ENCODE data around the gene ZNF579.
"Not testable (repeated sequence)": the region's sequence is repeated elsewhere in the genome, so short reads cannot be mapped to it uniquely, and the experiment has no call there.

The ZNF579 gene

GRCh38 chr19:55585658-55586339 is 5.2 kb upstream of the ZNF579 start:
- peak; percentile 87 for ATAC-seq
- TF ChIP-seq ESRRG (CRISPR knock-in tag; IDR thresholded peaks at IDR 0.05), result no peak
- no peak for TF ChIP-seq ZC3H10 (CRISPR knock-in tag; IDR thresholded peaks at IDR 0.05)
- TF ChIP-seq ZNF8 (CRISPR knock-in tag; IDR thresholded peaks at IDR 0.05), result no peak
- TF ChIP-seq, protein P1, sequence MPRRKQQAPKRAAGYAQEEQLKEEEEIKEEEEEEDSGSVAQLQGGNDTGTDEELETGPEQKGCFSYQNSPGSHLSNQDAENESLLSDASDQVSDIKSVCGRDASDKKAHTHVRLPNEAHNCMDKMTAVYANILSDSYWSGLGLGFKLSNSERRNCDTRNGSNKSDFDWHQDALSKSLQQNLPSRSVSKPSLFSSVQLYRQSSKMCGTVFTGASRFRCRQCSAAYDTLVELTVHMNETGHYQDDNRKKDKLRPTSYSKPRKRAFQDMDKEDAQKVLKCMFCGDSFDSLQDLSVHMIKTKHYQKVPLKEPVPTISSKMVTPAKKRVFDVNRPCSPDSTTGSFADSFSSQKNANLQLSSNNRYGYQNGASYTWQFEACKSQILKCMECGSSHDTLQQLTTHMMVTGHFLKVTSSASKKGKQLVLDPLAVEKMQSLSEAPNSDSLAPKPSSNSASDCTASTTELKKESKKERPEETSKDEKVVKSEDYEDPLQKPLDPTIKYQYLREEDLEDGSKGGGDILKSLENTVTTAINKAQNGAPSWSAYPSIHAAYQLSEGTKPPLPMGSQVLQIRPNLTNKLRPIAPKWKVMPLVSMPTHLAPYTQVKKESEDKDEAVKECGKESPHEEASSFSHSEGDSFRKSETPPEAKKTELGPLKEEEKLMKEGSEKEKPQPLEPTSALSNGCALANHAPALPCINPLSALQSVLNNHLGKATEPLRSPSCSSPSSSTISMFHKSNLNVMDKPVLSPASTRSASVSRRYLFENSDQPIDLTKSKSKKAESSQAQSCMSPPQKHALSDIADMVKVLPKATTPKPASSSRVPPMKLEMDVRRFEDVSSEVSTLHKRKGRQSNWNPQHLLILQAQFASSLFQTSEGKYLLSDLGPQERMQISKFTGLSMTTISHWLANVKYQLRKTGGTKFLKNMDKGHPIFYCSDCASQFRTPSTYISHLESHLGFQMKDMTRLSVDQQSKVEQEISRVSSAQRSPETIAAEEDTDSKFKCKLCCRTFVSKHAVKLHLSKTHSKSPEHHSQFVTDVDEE (CRISPR knock-in tag; IDR thresholded peaks at IDR 0.05), result no peak
- TF ChIP-seq RARB (CRISPR knock-in tag; IDR thresholded peaks at IDR 0.05), result no peak
- TF ChIP-seq TCF4 (CRISPR knock-in tag; IDR thresholded peaks at IDR 0.05; ENCODE audit: borderline replicate concordance), result no peak
- TF ChIP-seq ZFP3 (CRISPR knock-in tag; IDR thresholded peaks at IDR 0.05), result no peak
- no peak for TF ChIP-seq ZNF565 (CRISPR knock-in tag; conservative IDR thresholded peaks at IDR 0.05; ENCODE audit: low read depth)
- TF ChIP-seq CSDC2 (CRISPR knock-in tag; IDR thresholded peaks at IDR 0.05), result no peak
- TF ChIP-seq, protein P2, sequence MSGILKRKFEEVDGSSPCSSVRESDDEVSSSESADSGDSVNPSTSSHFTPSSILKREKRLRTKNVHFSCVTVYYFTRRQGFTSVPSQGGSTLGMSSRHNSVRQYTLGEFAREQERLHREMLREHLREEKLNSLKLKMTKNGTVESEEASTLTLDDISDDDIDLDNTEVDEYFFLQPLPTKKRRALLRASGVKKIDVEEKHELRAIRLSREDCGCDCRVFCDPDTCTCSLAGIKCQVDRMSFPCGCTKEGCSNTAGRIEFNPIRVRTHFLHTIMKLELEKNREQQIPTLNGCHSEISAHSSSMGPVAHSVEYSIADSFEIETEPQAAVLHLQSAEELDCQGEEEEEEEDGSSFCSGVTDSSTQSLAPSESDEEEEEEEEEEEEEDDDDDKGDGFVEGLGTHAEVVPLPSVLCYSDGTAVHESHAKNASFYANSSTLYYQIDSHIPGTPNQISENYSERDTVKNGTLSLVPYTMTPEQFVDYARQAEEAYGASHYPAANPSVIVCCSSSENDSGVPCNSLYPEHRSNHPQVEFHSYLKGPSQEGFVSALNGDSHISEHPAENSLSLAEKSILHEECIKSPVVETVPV (CRISPR knock-in tag; IDR thresholded peaks at IDR 0.05), result no peak
- TF ChIP-seq ZFP30 (CRISPR knock-in tag; IDR thresholded peaks at IDR 0.05), result no peak
- TF ChIP-seq, protein P3, sequence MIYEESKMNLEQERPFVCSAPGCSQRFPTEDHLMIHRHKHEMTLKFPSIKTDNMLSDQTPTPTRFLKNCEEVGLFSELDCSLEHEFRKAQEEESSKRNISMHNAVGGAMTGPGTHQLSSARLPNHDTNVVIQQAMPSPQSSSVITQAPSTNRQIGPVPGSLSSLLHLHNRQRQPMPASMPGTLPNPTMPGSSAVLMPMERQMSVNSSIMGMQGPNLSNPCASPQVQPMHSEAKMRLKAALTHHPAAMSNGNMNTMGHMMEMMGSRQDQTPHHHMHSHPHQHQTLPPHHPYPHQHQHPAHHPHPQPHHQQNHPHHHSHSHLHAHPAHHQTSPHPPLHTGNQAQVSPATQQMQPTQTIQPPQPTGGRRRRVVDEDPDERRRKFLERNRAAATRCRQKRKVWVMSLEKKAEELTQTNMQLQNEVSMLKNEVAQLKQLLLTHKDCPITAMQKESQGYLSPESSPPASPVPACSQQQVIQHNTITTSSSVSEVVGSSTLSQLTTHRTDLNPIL (CRISPR knock-in tag; IDR thresholded peaks at IDR 0.05; ENCODE audit: low read depth), result no peak
- no peak for TF ChIP-seq SNAI2 (CRISPR knock-in tag; IDR thresholded peaks at IDR 0.05)

DNA sequence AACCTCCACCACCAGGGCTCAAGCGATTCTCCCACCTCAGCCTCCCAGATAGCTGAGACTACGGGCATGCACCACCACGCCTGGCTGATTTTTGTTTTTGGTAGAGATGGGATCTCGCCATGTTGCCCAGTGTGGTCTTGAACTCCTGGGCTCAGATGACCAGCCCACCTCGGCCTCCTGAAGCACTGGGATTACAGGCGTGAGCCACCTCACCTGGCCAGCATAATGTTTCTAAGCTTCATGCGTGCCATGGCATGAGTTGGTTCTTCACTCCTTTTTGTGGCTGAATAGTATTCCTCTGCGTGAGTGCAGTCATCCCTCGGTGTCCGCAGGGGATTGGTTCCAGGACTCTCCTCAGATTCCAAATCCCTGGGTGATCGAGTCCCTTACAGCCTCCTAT is 4.2 kb upstream of the ZNF579 start:
- no peak for ATAC-seq
- TF ChIP-seq, protein P2 (CRISPR knock-in tag; IDR thresholded peaks at IDR 0.05), result no peak
- no peak for TF ChIP-seq ZNF70 (CRISPR knock-in tag; IDR thresholded peaks at IDR 0.05)
- TF ChIP-seq CSDC2 (CRISPR knock-in tag; IDR thresholded peaks at IDR 0.05), result no peak

- not testable (repeated sequence) for ATAC-seq
Measured at GRCh38 chr19:55583897-55584296, 3.2 kb upstream of the ZNF579 start.

DNA sequence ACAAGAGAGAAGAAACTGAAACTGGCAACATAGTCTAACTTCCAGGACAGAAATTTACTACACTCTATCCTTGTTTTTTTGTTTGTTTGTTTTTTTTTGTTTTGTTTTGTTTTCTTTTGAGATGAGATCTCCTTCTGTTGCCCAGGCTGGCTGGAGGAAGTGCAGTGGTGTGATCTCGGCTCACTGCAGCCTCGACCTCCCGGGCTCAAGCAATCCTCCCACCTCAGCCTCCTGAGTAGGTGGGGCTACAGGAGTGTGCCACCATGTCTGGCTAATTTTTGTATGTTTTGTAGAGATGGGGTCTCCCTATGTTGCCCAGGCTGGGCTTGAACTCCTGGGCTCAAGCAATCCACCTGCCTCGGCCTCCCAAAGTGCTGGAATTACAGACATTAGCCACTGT is 1.6 kb upstream of the ZNF579 start:
- ATAC-seq, result not testable (repeated sequence)

- ATAC-seq, result no peak
- TF ChIP-seq ARNTL (CRISPR knock-in tag; IDR thresholded peaks at IDR 0.05; ENCODE audit: borderline replicate concordance, low read depth) (no peak), PATZ1 (CRISPR knock-in tag; IDR thresholded peaks at IDR 0.05; ENCODE audit: borderline replicate concordance) (no peak), ZNF8 (CRISPR knock-in tag; IDR thresholded peaks at IDR 0.05) (no peak), CSDC2 (CRISPR knock-in tag; IDR thresholded peaks at IDR 0.05) (no peak), ISL1 (CRISPR knock-in tag; IDR thresholded peaks at IDR 0.05) (no peak), BACH2 (CRISPR knock-in tag; IDR thresholded peaks at IDR 0.05; ENCODE audit: borderline replicate concordance) (no peak), ESRRG (CRISPR knock-in tag; IDR thresholded peaks at IDR 0.05) (no peak), SNAI2 (CRISPR knock-in tag; IDR thresholded peaks at IDR 0.05) (no peak), ZC3H10 (CRISPR knock-in tag; IDR thresholded peaks at IDR 0.05) (no peak), ZNF70 (CRISPR knock-in tag; IDR thresholded peaks at IDR 0.05) (no peak), TCF4 (CRISPR knock-in tag; IDR thresholded peaks at IDR 0.05; ENCODE audit: borderline replicate concordance) (no peak), ZFP30 (CRISPR knock-in tag; IDR thresholded peaks at IDR 0.05) (no peak)
- TF ChIP-seq, protein P2 (CRISPR knock-in tag; IDR thresholded peaks at IDR 0.05), result no peak
- TF ChIP-seq, protein P4, sequence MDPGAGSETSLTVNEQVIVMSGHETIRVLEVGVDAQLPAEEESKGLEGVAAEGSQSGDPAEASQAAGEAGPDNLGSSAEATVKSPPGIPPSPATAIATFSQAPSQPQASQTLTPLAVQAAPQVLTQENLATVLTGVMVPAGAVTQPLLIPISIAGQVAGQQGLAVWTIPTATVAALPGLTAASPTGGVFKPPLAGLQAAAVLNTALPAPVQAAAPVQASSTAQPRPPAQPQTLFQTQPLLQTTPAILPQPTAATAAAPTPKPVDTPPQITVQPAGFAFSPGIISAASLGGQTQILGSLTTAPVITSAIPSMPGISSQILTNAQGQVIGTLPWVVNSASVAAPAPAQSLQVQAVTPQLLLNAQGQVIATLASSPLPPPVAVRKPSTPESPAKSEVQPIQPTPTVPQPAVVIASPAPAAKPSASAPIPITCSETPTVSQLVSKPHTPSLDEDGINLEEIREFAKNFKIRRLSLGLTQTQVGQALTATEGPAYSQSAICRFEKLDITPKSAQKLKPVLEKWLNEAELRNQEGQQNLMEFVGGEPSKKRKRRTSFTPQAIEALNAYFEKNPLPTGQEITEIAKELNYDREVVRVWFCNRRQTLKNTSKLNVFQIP (CRISPR knock-in tag; IDR thresholded peaks at IDR 0.05; ENCODE audit: borderline replicate concordance, low read depth), result no peak
- TF ChIP-seq, protein P3 (CRISPR knock-in tag; IDR thresholded peaks at IDR 0.05; ENCODE audit: low read depth), result no peak
Measured at GRCh38 chr19:55581823-55582223, 1.2 kb upstream of the ZNF579 start.

Data from SK-N-SH treated with all-trans-retinoic acid at 6 μM for 48 hours (cell line).